ENCODE measurements around the gene TPST2.

DNA sequence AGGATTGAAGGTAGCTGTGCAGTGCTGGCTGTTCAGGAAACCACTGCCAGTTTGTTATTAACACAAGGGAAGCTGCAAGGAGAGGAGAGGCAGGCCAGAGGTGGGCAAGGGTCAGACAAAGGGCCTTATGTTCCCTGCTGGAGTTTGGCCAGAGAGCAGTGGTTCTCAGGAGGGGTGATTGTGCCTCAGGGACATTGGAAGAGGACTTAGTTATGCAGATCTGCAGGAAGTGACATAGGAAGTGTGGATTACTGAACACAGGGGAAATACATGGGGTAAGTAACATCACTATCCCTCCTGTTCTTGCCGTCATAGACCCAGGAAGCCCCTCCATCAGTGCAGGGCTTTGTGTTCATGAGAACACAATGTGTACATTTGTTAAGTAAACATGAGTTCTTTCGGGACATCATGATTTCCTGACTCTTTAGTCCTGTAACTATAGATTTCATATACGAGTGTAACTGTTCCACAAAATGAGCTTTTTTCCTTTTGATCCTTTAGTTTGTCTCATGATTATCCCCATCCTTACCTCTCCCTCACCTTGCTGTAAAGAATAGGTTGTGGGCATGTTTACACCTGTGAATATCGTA is 100.4 kb downstream of the TPST2 start:
- no peak for TF ChIP-seq POLR2AphosphoS5 (IDR thresholded peaks at IDR 0.05; ENCODE audit: low read depth, low read length)
- TF ChIP-seq, protein P1, sequence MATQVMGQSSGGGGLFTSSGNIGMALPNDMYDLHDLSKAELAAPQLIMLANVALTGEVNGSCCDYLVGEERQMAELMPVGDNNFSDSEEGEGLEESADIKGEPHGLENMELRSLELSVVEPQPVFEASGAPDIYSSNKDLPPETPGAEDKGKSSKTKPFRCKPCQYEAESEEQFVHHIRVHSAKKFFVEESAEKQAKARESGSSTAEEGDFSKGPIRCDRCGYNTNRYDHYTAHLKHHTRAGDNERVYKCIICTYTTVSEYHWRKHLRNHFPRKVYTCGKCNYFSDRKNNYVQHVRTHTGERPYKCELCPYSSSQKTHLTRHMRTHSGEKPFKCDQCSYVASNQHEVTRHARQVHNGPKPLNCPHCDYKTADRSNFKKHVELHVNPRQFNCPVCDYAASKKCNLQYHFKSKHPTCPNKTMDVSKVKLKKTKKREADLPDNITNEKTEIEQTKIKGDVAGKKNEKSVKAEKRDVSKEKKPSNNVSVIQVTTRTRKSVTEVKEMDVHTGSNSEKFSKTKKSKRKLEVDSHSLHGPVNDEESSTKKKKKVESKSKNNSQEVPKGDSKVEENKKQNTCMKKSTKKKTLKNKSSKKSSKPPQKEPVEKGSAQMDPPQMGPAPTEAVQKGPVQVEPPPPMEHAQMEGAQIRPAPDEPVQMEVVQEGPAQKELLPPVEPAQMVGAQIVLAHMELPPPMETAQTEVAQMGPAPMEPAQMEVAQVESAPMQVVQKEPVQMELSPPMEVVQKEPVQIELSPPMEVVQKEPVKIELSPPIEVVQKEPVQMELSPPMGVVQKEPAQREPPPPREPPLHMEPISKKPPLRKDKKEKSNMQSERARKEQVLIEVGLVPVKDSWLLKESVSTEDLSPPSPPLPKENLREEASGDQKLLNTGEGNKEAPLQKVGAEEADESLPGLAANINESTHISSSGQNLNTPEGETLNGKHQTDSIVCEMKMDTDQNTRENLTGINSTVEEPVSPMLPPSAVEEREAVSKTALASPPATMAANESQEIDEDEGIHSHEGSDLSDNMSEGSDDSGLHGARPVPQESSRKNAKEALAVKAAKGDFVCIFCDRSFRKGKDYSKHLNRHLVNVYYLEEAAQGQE (IDR thresholded peaks at IDR 0.05; ENCODE audit: insufficient read depth in 1 of 2, low read depth in 2 of 2, low read length in 2 of 2), result no peak

Data from PFSK-1 (cell line).